ENCODE measurements around the gene DPYD. TPM values are rescaled to one million over a fixed set of nuclear protein-coding genes. Genes with fewer than 3 reads are reported as not detected.

The DPYD gene
- total and polyA plus RNA-seq, 9 of the 15 experiments (the other 6 are each of a cell fraction or from before 2014, with no cell fraction given) = 0.03 to 0.25 (median 0.08) TPM; not detected in 2

DNA sequence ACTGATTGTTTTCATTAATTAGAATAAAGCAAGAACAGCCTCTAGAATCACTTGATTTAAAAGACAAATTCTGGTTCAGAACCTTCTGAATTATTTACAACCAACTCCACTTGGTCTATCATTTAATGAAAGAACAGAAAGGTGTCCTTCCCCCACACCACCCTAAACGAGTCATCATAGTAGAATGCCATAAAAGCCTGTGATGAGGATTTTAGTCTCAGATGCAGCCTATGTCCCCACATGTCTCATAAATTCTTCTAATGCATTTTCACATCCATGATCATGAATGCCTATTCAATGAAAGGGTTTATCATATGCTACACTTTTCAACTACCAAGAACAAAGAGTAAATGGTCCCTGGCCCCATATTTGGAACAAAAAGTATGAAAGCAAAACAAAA is 508.1 kb downstream of the DPYD start:
- Histone ChIP-seq H3K4me2 (ENCODE audit: insufficient read depth, low read length) (no peak overlapping the region), H3K4me3 (no peak overlapping the region), H4K20me1 (replicated peaks; ENCODE audit: control insufficient read depth, insufficient read depth, low read length) (no peaks in the 10 kb centered on the region), H3K79me2 (ENCODE audit: control insufficient read depth, insufficient read depth, low read length) (no peaks in the 10 kb centered on the region), H3K9me3 (replicated peaks; ENCODE audit: control insufficient read depth, insufficient read depth, low read depth, low read length) (no peaks in the 10 kb centered on the region), H3K36me3 (ENCODE audit: control insufficient read depth, insufficient read depth, low read length) (no peaks in the 10 kb centered on the region), H3K9ac (ENCODE audit: insufficient read depth in 1 of 2, low read depth in 2 of 2, low read length in 2 of 2) (no peak overlapping the region), H3K27me3 (ENCODE audit: control insufficient read depth in 2 of 2, insufficient read depth in 2 of 2, low read length in 2 of 2) (no peaks in the 10 kb centered on the region), H2AFZ (ENCODE audit: low read depth, low read length) (no peak overlapping the region), H3K9me1 (ENCODE audit: control insufficient read depth, insufficient read depth, low read length) (no peaks in the 10 kb centered on the region), H3K27ac (ENCODE audit: extremely low read depth, low read depth, low read length) (no peak overlapping the region), H3K4me1 (replicated peaks in 1 of 2; ENCODE audit: control insufficient read depth in 2 of 2, insufficient read depth in 2 of 2, low read length in 2 of 2) (no peaks in the 10 kb centered on the region)
- WGBS (ENCODE audit: insufficient coverage, low coverage, missing lambda C conversion rate) = 0% methylated on average over 1 of the region's 1 CpG
- ATAC-seq = no peak
- ChIA-PET CTCF (ENCODE audit: low intra/inter-chr PET ratio) (no interaction called here), POLR2A (no interaction called here)
- FAIRE-seq = no peak
- DNase-seq (ENCODE audit: extremely low read depth in 1 of 4, low spot score in 3 of 4) = no peak
- in situ Hi-C loops (cut with MboI) (no loop called here), intact Hi-C loops (cut with micrococcal nuclease) (no loop called here)
- BruUV-seq (replicated peaks) = no TSS peak
- TF ChIP-seq, protein P1, sequence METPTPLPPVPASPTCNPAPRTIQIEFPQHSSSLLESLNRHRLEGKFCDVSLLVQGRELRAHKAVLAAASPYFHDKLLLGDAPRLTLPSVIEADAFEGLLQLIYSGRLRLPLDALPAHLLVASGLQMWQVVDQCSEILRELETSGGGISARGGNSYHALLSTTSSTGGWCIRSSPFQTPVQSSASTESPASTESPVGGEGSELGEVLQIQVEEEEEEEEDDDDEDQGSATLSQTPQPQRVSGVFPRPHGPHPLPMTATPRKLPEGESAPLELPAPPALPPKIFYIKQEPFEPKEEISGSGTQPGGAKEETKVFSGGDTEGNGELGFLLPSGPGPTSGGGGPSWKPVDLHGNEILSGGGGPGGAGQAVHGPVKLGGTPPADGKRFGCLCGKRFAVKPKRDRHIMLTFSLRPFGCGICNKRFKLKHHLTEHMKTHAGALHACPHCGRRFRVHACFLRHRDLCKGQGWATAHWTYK (CRISPR knock-in tag; IDR thresholded peaks at IDR 0.05) = no peak
- TF ChIP-seq SMARCB1 (IDR thresholded peaks at IDR 0.05; ENCODE audit: insufficient read length, low read depth) = no peak
- TF ChIP-seq NELFE (IDR thresholded peaks at IDR 0.05; ENCODE audit: insufficient read depth, insufficient read length) = no peak
- TF ChIP-seq TCF7L2 (IDR thresholded peaks at IDR 0.05; ENCODE audit: low read depth, low read length) = no peak
- TF ChIP-seq, protein P2, sequence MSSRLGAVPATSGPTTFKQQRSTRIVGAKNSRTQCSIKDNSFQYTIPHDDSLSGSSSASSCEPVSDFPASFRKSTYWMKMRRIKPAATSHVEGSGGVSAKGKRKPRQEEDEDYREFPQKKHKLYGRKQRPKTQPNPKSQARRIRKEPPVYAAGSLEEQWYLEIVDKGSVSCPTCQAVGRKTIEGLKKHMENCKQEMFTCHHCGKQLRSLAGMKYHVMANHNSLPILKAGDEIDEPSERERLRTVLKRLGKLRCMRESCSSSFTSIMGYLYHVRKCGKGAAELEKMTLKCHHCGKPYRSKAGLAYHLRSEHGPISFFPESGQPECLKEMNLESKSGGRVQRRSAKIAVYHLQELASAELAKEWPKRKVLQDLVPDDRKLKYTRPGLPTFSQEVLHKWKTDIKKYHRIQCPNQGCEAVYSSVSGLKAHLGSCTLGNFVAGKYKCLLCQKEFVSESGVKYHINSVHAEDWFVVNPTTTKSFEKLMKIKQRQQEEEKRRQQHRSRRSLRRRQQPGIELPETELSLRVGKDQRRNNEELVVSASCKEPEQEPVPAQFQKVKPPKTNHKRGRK (tag; IDR thresholded peaks at IDR 0.05) = no peak
- TF ChIP-seq RCOR1 (IDR thresholded peaks at IDR 0.05; ENCODE audit: borderline replicate concordance in 1 of 2, low read depth in 2 of 2, low read length in 2 of 2) = no peak
- TF ChIP-seq TARDBP (IDR thresholded peaks at IDR 0.05) = no peak
- TF ChIP-seq, protein P3, sequence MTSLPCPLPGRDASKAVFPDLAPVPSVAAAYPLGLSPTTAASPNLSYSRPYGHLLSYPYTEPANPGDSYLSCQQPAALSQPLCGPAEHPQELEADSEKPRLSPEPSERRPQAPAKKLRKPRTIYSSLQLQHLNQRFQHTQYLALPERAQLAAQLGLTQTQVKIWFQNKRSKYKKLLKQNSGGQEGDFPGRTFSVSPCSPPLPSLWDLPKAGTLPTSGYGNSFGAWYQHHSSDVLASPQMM (CRISPR knock-in tag; IDR thresholded peaks at IDR 0.05) = no peak
- no peak for TF ChIP-seq ZNF696 (CRISPR knock-in tag; conservative IDR thresholded peaks at IDR 0.05)
- TF ChIP-seq DIDO1 (tag; IDR thresholded peaks at IDR 0.05; ENCODE audit: low read depth) = no peak
- TF ChIP-seq BMI1 (IDR thresholded peaks at IDR 0.05; ENCODE audit: low read length) = no peak
